ENCODE data around the gene CKMT2.

The CKMT2 gene

GRCh38 chr5:81313278-81313677, 80.2 kb downstream of the CKMT2 start:
- no peak for DNase-seq

- no peak for DNase-seq
These were observed 80.6 kb downstream of the CKMT2 start for GRCh38 chr5:81313686-81314085.

- no peak for DNase-seq
These were observed 81.5 kb downstream of the CKMT2 start for GRCh38 chr5:81314581-81314980.

GRCh38 chr5:81315336-81315735, 82.2 kb downstream of the CKMT2 start:
- DNase-seq, result no peak

- DNase-seq, result no peak
These were observed 82.7 kb downstream of the CKMT2 start for GRCh38 chr5:81315830-81316229.
